Kidney capillary endothelial cell (primary cell): ENCODE measurements around the gene LMX1B.

Experiments
- DNase-seq: peaks from one replicate; pipeline ENCODE4 v3.0.0-alpha.2; 2018; ENCODE audit warnings: low spot score

LMX1B gene

GRCh38 chr9:126676685-126677143 is 63.0 kb downstream of the LMX1B start:
- no peak for DNase-seq

GRCh38 chr9:126677188-126678084 is 63.7 kb downstream of the LMX1B start:
- no peak for DNase-seq

- peak; percentile 10 for DNase-seq
Observed at GRCh38 chr9:126678989-126679388, 65.3 kb downstream of the LMX1B start.

GRCh38 chr9:126681336-126681735 is 67.6 kb downstream of the LMX1B start:
- DNase-seq = no peak

- no peak for DNase-seq
Observed at GRCh38 chr9:126682113-126682810, 68.5 kb downstream of the LMX1B start.

GRCh38 chr9:126682928-126683697 is 69.4 kb downstream of the LMX1B start:
- DNase-seq = no peak

GRCh38 chr9:126683698-126684044 is 69.9 kb downstream of the LMX1B start:
- no peak for DNase-seq

GRCh38 chr9:126684345-126684744 is 70.6 kb downstream of the LMX1B start:
- no peak for DNase-seq

GRCh38 chr9:126684965-126685465 is 71.3 kb downstream of the LMX1B start:
- DNase-seq = no peak

GRCh38 chr9:126687930-126688461 is 74.3 kb downstream of the LMX1B start:
- DNase-seq = no peak

- DNase-seq = no peak
Observed at GRCh38 chr9:126688617-126689016, 74.9 kb downstream of the LMX1B start.

GRCh38 chr9:126689027-126689825 is 75.5 kb downstream of the LMX1B start:
- DNase-seq = no peak

GRCh38 chr9:126690431-126691051 is 76.8 kb downstream of the LMX1B start:
- no peak for DNase-seq

GRCh38 chr9:126692041-126692758 is 78.5 kb downstream of the LMX1B start:
- no peak for DNase-seq

- DNase-seq = no peak
Observed at GRCh38 chr9:126692759-126693427, 79.2 kb downstream of the LMX1B start.

GRCh38 chr9:126693428-126693944 is 79.8 kb downstream of the LMX1B start:
- DNase-seq = no peak

GRCh38 chr9:126694206-126695081 is 80.7 kb downstream of the LMX1B start:
- DNase-seq = no peak

- no peak for DNase-seq
Observed at GRCh38 chr9:126695186-126695585, 81.5 kb downstream of the LMX1B start.
